K562 (cell line): ENCODE data around the gene PLXND1. TPM values are rescaled to one million over a fixed set of nuclear protein-coding genes. Genes with fewer than 3 reads are reported as not detected.
A peak's percentile ranks its signal among the peaks of the same experiment; 100 is the strongest.

Source experiments
- ATAC-seq: fragments of 200-7000 bp; cut with Tn5 transposase; 3 replicates; pipeline ENCODE4 v1.9.1; 2020; ENCODE audit warnings: moderate library complexity
- BruUV-seq: library from RNA; stranded (reverse); fragments of 400-500 nt; replicated peaks from 2 replicates; lab custom pipeline; 2021; lab: Mats Ljungman, UMichigan
- CTCF ChIA-PET: fragments of 300-600 bp; formaldehyde crosslinking; extraction: SDS; loops from one replicate; lab custom pipeline; 2021; ENCODE audit warnings: low intra/inter-chr PET ratio; lab: Yijun Ruan, JAX
- POLR2A ChIA-PET: fragments of 300-600, 350-650 bp; sonication (Branson Sonifier 250); formaldehyde crosslinking; extraction: SDS; loops from one replicate; lab custom pipeline; 2021; ENCODE audit warnings: antibody characterized with exemption, inconsistent platforms; lab: Yijun Ruan, JAX
- DNase-seq, 4 experiments: peaks; one replicate each; pipeline versions ENCODE4 v3.0.0 to v3.0.0-alpha.2; 2011 to 2018; ENCODE audit warnings: low spot score in 3 of 4, mixed read lengths in 3 of 4; ENCODE audit errors: extremely low read depth in 1 of 4
- FAIRE-seq: peaks from 2 replicates; lab custom pipeline; 2011; peaks lifted over from hg19 to GRCh38; lab: Jason Lieb, UNC
- H2AFZ ChIP-seq: 2 replicates; pipeline ENCODE4 v1.6.0; 2011; ENCODE audit warnings: low read depth, low read length, control low read depth, inconsistent platforms
- H3K27ac ChIP-seq: fragments of 200-600 bp; 3 replicates; pipeline ENCODE4 v1.8.0; 2011; ENCODE audit warnings: low read depth, mild to moderate bottlenecking, control low read depth, inconsistent platforms, low read length, moderate library complexity, mixed read lengths; ENCODE audit errors: extremely low read depth
- H3K27me3 ChIP-seq, 2 experiments: fragments of 300-600 bp in 1 of 2; 2 replicates in 1 of 2; 3 replicates in 1 of 2; pipeline versions ENCODE4 v1.6.0 to v1.8.0; 2011; ENCODE audit warnings: inconsistent platforms in 2 of 2, low read length in 2 of 2, mild to moderate bottlenecking in 1 of 2, mixed read lengths in 1 of 2, moderate library complexity in 1 of 2; ENCODE audit not compliant: control insufficient read depth in 2 of 2, insufficient read depth in 2 of 2
- H3K36me3 ChIP-seq: fragments of 300-600 bp; 3 replicates; pipeline ENCODE4 v1.8.0; 2011; ENCODE audit warnings: mild to moderate bottlenecking, low read length, inconsistent platforms; ENCODE audit not compliant: control insufficient read depth, insufficient read depth
- H3K4me1 ChIP-seq, 2 experiments: fragments of 200-600 bp in 1 of 2; replicated peaks in 1 of 2; 2 replicates in 1 of 2; 3 replicates in 1 of 2; pipeline versions ENCODE4 v1.5.1 to v1.8.0; 2011; ENCODE audit warnings: inconsistent platforms in 2 of 2, low read length in 2 of 2, mild to moderate bottlenecking in 1 of 2, mixed read lengths in 1 of 2, moderate library complexity in 1 of 2; ENCODE audit not compliant: control insufficient read depth in 2 of 2, insufficient read depth in 2 of 2
- H3K4me2 ChIP-seq: 2 replicates; pipeline ENCODE4 v1.6.1; 2011; ENCODE audit warnings: low read length, control low read depth, inconsistent platforms, mixed read lengths; ENCODE audit not compliant: insufficient read depth
- H3K4me3 ChIP-seq: fragments of 200-600 bp; sonication (generic), shearing (Covaris generic); 2 replicates; pipeline ENCODE4 v1.5.1; 2016; ENCODE audit warnings: control low read depth, inconsistent platforms
- H3K79me2 ChIP-seq: fragments of 200-600 bp; 3 replicates; pipeline ENCODE4 v1.8.0; 2011; ENCODE audit warnings: low read length, inconsistent platforms; ENCODE audit not compliant: control insufficient read depth, insufficient read depth
- H3K9ac ChIP-seq, 2 experiments: 2 replicates each; pipeline versions ENCODE4 v1.6.0 to v1.6.1; 2011; ENCODE audit warnings: low read depth in 2 of 2, low read length in 2 of 2, control low read depth in 1 of 2, inconsistent platforms in 1 of 2, mild to moderate bottlenecking in 1 of 2, mixed read lengths in 1 of 2; ENCODE audit not compliant: insufficient read depth in 1 of 2
- H3K9me1 ChIP-seq: one replicate; pipeline ENCODE4 v1.6.0; 2011; ENCODE audit warnings: inconsistent platforms, mild to moderate bottlenecking, low read length, moderate library complexity; ENCODE audit not compliant: control insufficient read depth, insufficient read depth
- H3K9me3 ChIP-seq: replicated peaks from 2 replicates; pipeline ENCODE4 v1.5.1; 2011; ENCODE audit warnings: low read depth, low read length, inconsistent platforms; ENCODE audit not compliant: control insufficient read depth, insufficient read depth
- H4K20me1 ChIP-seq: replicated peaks from 2 replicates; pipeline ENCODE4 v1.6.1; 2011; ENCODE audit warnings: low read length, inconsistent platforms, mixed read lengths; ENCODE audit not compliant: control insufficient read depth, insufficient read depth
- CBFA2T2 ChIP-seq: fragments of 450-650 bp; conservative IDR thresholded peaks from 2 replicates; pipeline ENCODE4 v1.6.1; 2017; ENCODE audit warnings: mild to moderate bottlenecking
- HBP1 ChIP-seq: fragments of 450-650 bp; formaldehyde crosslinking; IDR thresholded peaks from 2 replicates; pipeline ENCODE4 v1.4.0; 2022; ENCODE audit warnings: missing genetic modification characterization
- HNRNPLL ChIP-seq: fragments of 200-400 bp; formaldehyde crosslinking; IDR thresholded peaks from 2 replicates; pipeline ENCODE4 v1.6.1; 2017; ENCODE audit warnings: low read length, low read depth, mild to moderate bottlenecking; ENCODE audit not compliant: poor library complexity, severe bottlenecking
- MAFF ChIP-seq: IDR thresholded peaks from 2 replicates; pipeline ENCODE4 v1.6.1; 2012; ENCODE audit warnings: low read length, improper control_type of control experiment
- NFIX ChIP-seq: fragments of 250-450 bp; sonication (Bioruptor Pico); IDR thresholded peaks from 2 replicates; pipeline ENCODE4 v1.4.0; 2020; ENCODE audit warnings: low read depth, mild to moderate bottlenecking, moderate library complexity
- NR2C2 ChIP-seq, 2 experiments: fragments of 200-800 bp in 1 of 2; sonication (Bioruptor generic) in 1 of 2; sonication (generic) in 1 of 2; formaldehyde crosslinking in 1 of 2; IDR thresholded peaks; 2 replicates each; pipeline versions ENCODE4 v1.6.1 to v1.8.0; 2016 to 2022; ENCODE audit warnings: mild to moderate bottlenecking in 1 of 2, missing compliant biosample characterization in 1 of 2, missing genetic modification characterization in 1 of 2, missing genetic modification reagents in 1 of 2
- NR4A1 ChIP-seq, 2 experiments: fragments of 250-450 bp in 1 of 2; fragments of 450-650 bp in 1 of 2; sonication (Bioruptor Pico) in 1 of 2; IDR thresholded peaks; 2 replicates each; pipeline versions ENCODE4 v1.4.0 to v1.6.1; 2016 to 2020; ENCODE audit warnings: mild to moderate bottlenecking in 2 of 2, missing compliant biosample characterization in 1 of 2, missing genetic modification characterization in 1 of 2, moderate library complexity in 1 of 2
- RBM14 ChIP-seq: fragments of 200-400 bp; formaldehyde crosslinking; IDR thresholded peaks from 2 replicates; pipeline ENCODE4 v1.6.1; 2018; ENCODE audit warnings: low read depth, mild to moderate bottlenecking, low read length, moderate library complexity, borderline replicate concordance; ENCODE audit not compliant: insufficient read depth
- RCOR1 ChIP-seq, 2 experiments: IDR thresholded peaks; 2 replicates each; pipeline ENCODE4 v1.6.1; 2012; ENCODE audit warnings: low read depth in 2 of 2, low read length in 2 of 2, borderline replicate concordance in 1 of 2, improper control_type of control experiment in 1 of 2
- ZNF146 ChIP-seq: IDR thresholded peaks from one replicate; pipeline ENCODE4 v1.6.1; 2018; ENCODE audit warnings: missing compliant biosample characterization; ENCODE audit not compliant: unreplicated experiment
- ZNF184 ChIP-seq: sonication (generic); formaldehyde crosslinking; IDR thresholded peaks from 2 replicates; pipeline ENCODE4 v1.5.0; 2020; ENCODE audit warnings: missing genetic modification reagents
- ZNF586 ChIP-seq: fragments of 450-650 bp; formaldehyde crosslinking; conservative IDR thresholded peaks from 2 replicates; pipeline ENCODE4 v1.4.0; 2020; ENCODE audit warnings: mild to moderate bottlenecking, moderate library complexity
- ZNF589 ChIP-seq: fragments of 200-800 bp; sonication (Bioruptor generic); IDR thresholded peaks from 2 replicates; pipeline ENCODE4 v1.6.1; 2016; ENCODE audit warnings: low read depth, missing genetic modification characterization, missing compliant biosample characterization
- WGBS: fragments of 100-300 bp; shearing (Covaris generic); methylation state at CpG from one replicate; pipeline ENCODE4 v1.1.6; 2016; ENCODE audit warnings: low coverage, mixed read lengths; ENCODE audit not compliant: insufficient coverage; ENCODE audit errors: missing lambda C conversion rate; 5-methylcytosine and 5-hydroxymethylcytosine counted together
- in situ Hi-C: fragments of 300-500 bp; cut with MboI; formaldehyde crosslinking; loops from 4 replicates; pipeline ENCODE4 v1.15.0; 2018; ENCODE audit warnings: inconsistent platforms, mixed read lengths
- intact Hi-C: fragments of 100-400 bp; cut with micrococcal nuclease; formaldehyde crosslinking; loops from 2 replicates; pipeline ENCODE4 v1.14.2; 2022
- polyA plus RNA-seq, 8 experiments: library from polyadenylated mRNA; depleted of rRNA in 4 of 8; stranded (reverse) in 5 of 8; unstranded in 3 of 8; fragments of >200 nt; fragmentation: Nextera tagmentation in 2 of 8; fragmentation: Illumina TruSeq in 1 of 8; extraction: Ambion mirVana in 2 of 8; extraction: Trizol in 1 of 8; gene quantifications; 2 replicates each; pipeline versions ENCODE4 v1.2.1 to v1.2.3, GENCODE V29; 2011 to 2014; ENCODE audit warnings: inconsistent platforms in 1 of 8, missing spikeins in 1 of 8
- total RNA-seq, 7 experiments: library from RNA; depleted of rRNA in 6 of 7; stranded (reverse); fragments of >200 nt in 6 of 7; fragmentation: Illumina TruSeq in 2 of 7; extraction: Trizol in 2 of 7; gene quantifications; 2 replicates each; pipeline versions ENCODE4 v1.2.1 to v1.2.3, GENCODE V29; 2011 to 2021; ENCODE audit warnings: low replicate concordance in 1 of 7

PLXND1 gene
- total and polyA plus RNA-seq, 9 of the 15 experiments (the other 6 are each of a cell fraction or from before 2014, with no cell fraction given) = 0.34 to 28.8 (median 14.0) TPM

- no peaks in the 10 kb centered on the region for H3K9me1 ChIP-seq
- ChIA-PET CTCF (no interaction called here), POLR2A (interaction anchor here (0.6 to 1.7 kb wide), 2 partner anchors 10 to 1530 kb away, joined by 3 to 9 read pairs; no protein-coding TSS in a partner anchor)
- peaks cover 31% of the 10 kb centered on the region for H3K79me2 ChIP-seq
- no peaks in the 10 kb centered on the region for H3K9me3 ChIP-seq
- no peak overlapping the region for H3K27ac ChIP-seq
- no peak overlapping the region for H3K4me2 ChIP-seq
- DNase-seq (no peak), FAIRE-seq (no peak), ATAC-seq (no peak)
- no peak overlapping the region for H3K4me3 ChIP-seq
- WGBS = 93% methylated on average over 12 of the region's 22 CpGs
- peaks cover 24 to 64% of the 10 kb centered on the region in 2 experiments for H3K4me1 ChIP-seq
- H2AFZ ChIP-seq = no peak overlapping the region
- TF ChIP-seq RCOR1 (IDR thresholded peaks at IDR 0.05; ENCODE audit: borderline replicate concordance in 1 of 2, low read depth in 2 of 2, low read length in 2 of 2) (no peak), RBM14 (no peak), MAFF (no peak)
- H4K20me1 ChIP-seq = no peaks in the 10 kb centered on the region
- in situ Hi-C loops = no loop called here
- BruUV-seq = no TSS peak
- H3K36me3 ChIP-seq = 0 out of 3 replicates have a peak, but pooled peaks cover 2% of the 10 kb centered on the region
- H3K9ac ChIP-seq = peak overlapping the region in 1 of 2 experiments; percentile 76; a peak in 1 of 4 replicates
- intact Hi-C loops = no loop called here
- H3K27me3 ChIP-seq = no peaks in the 10 kb centered on the region
Observed at GRCh38 chr3:129593595-129594339, 12.7 kb downstream of the PLXND1 start.

GRCh38 chr3:129593230-129593594 is 13.3 kb downstream of the PLXND1 start:
- Histone ChIP-seq H3K4me3 (no peak overlapping the region), H3K9me1 (no peaks in the 10 kb centered on the region), H3K4me1 (peaks cover 19 to 63% of the 10 kb centered on the region in 2 experiments), H3K36me3 (no peaks in the 10 kb centered on the region), H3K27ac (no peak overlapping the region), H3K9ac (peak overlapping the region in 1 of 2 experiments; percentile 76; a peak in 2 of 4 replicates), H3K9me3 (no peaks in the 10 kb centered on the region), H3K79me2 (peaks cover 26% of the 10 kb centered on the region), H3K4me2 (no peak overlapping the region), H4K20me1 (no peaks in the 10 kb centered on the region), H3K27me3 (no peaks in the 10 kb centered on the region), H2AFZ (no peak overlapping the region)
- ChIA-PET CTCF (no interaction called here), POLR2A (interaction anchor here (0.6 kb wide), 1 partner anchor 1529 kb away, joined by 3 read pairs; no protein-coding TSS in a partner anchor)
- intact Hi-C loops (no loop called here), in situ Hi-C loops (no loop called here)
- ATAC-seq (no peak), FAIRE-seq (no peak), DNase-seq (no peak)
- WGBS = 43% methylated on average over 3 of the region's 8 CpGs
- BruUV-seq = no TSS peak
- TF ChIP-seq ZNF184 (CRISPR knock-in tag) (no peak), ZNF589 (CRISPR knock-in tag) (no peak), HBP1 (CRISPR knock-in tag) (no peak), NR4A1 (CRISPR knock-in tag; IDR thresholded peaks at IDR 0.05) (no peak), NR4A1 (tag; IDR thresholded peaks at IDR 0.05) (no peak), NR2C2 (CRISPR knock-in tag; IDR thresholded peaks at IDR 0.05) (no peak), NR2C2 (tag; IDR thresholded peaks at IDR 0.05) (no peak), ZNF586 (no peak), HNRNPLL (no peak), ZNF146 (CRISPR knock-in tag) (no peak), NFIX (CRISPR knock-in tag) (no peak), CBFA2T2 (no peak)
